ENCODE measurements around the gene MYCBP2.
A peak's percentile ranks its signal among the peaks of the same experiment; 100 is the strongest.

The MYCBP2 gene

DNA sequence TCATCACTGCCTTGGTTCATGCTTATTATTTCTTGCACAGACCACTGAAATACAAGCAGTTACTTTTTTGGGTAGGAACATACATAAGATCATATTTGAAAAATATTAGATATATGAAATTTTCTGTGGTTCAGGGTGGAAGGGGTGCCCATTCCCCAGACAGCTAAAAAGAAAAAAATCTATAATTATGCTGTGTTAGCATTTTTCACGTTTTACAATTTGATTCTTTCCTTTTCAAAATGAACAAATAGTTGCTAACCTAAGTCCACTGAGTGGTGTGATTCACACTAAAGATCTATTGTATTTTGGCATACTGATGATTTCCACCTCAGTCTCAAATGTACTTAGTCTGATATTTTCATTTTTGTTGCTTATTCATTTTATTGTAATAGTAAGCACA lies 233.2 kb downstream of the MYCBP2 start:
- Histone ChIP-seq H3K36me3 (peaks cover 70% of the 10 kb centered on the region), H3K27ac (no peak overlapping the region), H3K9me3 (no peaks in the 10 kb centered on the region)

DNA sequence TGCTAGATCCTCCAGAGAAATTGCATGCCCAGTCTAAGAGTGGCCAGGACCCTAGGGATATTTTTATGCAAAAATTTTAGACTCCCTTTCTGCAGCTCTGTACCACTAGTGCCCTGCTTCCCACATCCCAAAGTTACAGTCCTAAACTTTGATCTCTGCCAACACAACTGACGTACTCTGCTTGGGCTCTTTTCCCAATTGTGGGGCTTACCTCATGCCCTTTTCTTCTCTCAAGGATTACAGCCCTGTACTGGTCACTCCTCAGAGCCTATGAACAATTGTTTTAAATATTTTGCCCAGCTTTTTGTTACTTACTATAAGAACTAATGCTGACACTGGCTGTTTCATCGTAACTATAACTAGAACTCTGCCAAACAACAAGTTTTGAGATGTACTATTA lies 242.1 kb downstream of the MYCBP2 start:
- no peak for TF ChIP-seq CTCF (IDR thresholded peaks at IDR 0.05)
- H3K4me1 ChIP-seq (ENCODE audit: control insufficient read depth in 1 of 2, insufficient read depth in 1 of 2, low read depth in 1 of 2, low read length in 1 of 2): no peaks in the 10 kb centered on the region
- H3K36me3 ChIP-seq: peaks cover 73% of the 10 kb centered on the region
- no peaks in the 10 kb centered on the region for H3K27me3 ChIP-seq
- no peak overlapping the region for H3K4me3 ChIP-seq (ENCODE audit: low read depth in 1 of 2, low read length in 1 of 2)
- H3K9me3 ChIP-seq: no peaks in the 10 kb centered on the region
- no peak overlapping the region for H3K27ac ChIP-seq

More for the DNA sequence above, 233.2 kb downstream of the MYCBP2 start:
- no peak for TF ChIP-seq CTCF (IDR thresholded peaks at IDR 0.05)
- Histone ChIP-seq H3K27me3 (no peaks in the 10 kb centered on the region), H3K4me3 (ENCODE audit: low read depth in 1 of 2, low read length in 1 of 2) (no peak overlapping the region), H3K4me1 (ENCODE audit: control insufficient read depth in 1 of 2, insufficient read depth in 1 of 2, low read depth in 1 of 2, low read length in 1 of 2) (no peaks in the 10 kb centered on the region)

DNA sequence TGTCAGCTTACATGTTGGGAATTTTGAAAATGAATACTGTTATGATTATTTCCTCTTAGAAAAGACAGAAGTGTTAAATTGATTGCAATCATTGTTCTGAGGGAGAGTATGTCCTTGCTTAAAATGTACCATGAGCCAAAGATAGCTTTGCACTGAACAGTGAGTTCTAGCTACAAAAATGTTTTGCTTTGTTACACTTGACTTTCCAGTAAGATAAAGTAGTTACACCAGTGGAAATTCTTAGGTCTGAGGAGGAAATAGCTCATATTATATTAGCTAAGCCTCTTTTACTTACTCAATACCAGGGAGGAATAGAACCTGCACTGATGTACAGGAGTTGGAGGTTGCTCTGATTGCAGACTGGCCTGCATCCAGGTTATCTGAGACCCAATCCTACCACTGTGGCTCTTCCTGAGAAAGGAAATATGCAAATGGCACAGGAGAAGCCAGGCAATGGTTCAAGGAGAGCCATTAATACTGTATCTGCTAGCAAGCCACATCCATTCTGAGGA lies 246.9 kb downstream of the MYCBP2 start:
- Histone ChIP-seq H3K9me3 (no peaks in the 10 kb centered on the region), H3K27ac (no peak overlapping the region), H3K4me1 (ENCODE audit: control insufficient read depth in 1 of 2, insufficient read depth in 1 of 2, low read depth in 1 of 2, low read length in 1 of 2) (no peaks in the 10 kb centered on the region), H3K4me3 (ENCODE audit: low read depth in 1 of 2, low read length in 1 of 2) (no peak overlapping the region), H3K36me3 (peaks cover 90% of the 10 kb centered on the region), H3K27me3 (no peaks in the 10 kb centered on the region)
- TF ChIP-seq CTCF (IDR thresholded peaks at IDR 0.05): no peak

GRCh38 chr13:77067519-77067918 lies 259.4 kb downstream of the MYCBP2 start:
- peaks cover 7 to 11% of the 10 kb centered on the region in 2 experiments for H3K4me1 ChIP-seq (ENCODE audit: control insufficient read depth in 1 of 2, insufficient read depth in 1 of 2, low read depth in 1 of 2, low read length in 1 of 2)
- no peak overlapping the region for H3K4me3 ChIP-seq (ENCODE audit: low read depth in 1 of 2, low read length in 1 of 2)
- H3K27me3 ChIP-seq: no peaks in the 10 kb centered on the region
- peaks cover 67% of the 10 kb centered on the region for H3K36me3 ChIP-seq
- H3K9me3 ChIP-seq: no peaks in the 10 kb centered on the region
- H3K27ac ChIP-seq: no peak overlapping the region
- TF ChIP-seq CTCF (IDR thresholded peaks at IDR 0.05): no peak

DNA sequence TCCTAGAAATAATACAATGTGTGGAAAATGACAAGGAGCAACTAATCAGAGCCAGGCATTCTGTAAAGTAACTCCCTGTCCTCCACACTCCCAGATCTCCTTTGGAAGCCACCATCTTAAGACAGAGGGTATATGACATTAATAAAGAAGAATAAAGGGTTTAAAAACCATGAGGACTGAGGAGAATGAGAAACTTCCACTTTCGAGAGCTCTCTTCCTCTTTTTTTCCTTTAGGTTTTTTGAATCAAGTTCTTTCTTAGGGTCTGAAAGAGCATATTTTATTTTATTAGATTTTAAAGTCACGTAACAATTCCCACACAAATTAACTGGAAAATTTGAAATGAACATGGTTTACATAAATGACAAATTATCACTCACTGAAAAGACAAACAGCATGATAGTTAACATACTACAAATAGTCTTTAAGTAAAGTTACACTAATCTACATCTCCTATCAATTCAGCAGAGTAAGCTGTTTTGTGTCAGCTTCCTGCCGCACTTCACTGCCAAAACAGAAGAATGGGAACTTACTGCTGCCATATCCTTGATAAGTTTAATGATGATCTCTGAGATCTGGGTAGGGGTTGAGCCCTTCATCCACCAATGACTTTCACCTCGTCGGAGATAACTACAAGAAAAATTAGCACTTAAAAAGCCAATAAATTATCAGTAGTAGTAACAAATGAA lies 261.3 kb downstream of the MYCBP2 start:
- no peaks in the 10 kb centered on the region for H3K9me3 ChIP-seq
- peaks cover 10 to 21% of the 10 kb centered on the region in 2 experiments for H3K4me1 ChIP-seq (ENCODE audit: control insufficient read depth in 1 of 2, insufficient read depth in 1 of 2, low read depth in 1 of 2, low read length in 1 of 2)
- no peak overlapping the region for H3K4me3 ChIP-seq (ENCODE audit: low read depth in 1 of 2, low read length in 1 of 2)
- H3K27ac ChIP-seq: peak overlapping the region; percentile 62
- no peak for TF ChIP-seq CTCF (IDR thresholded peaks at IDR 0.05)
- H3K27me3 ChIP-seq: no peaks in the 10 kb centered on the region
- peaks cover 77% of the 10 kb centered on the region for H3K36me3 ChIP-seq
